ENCODE results near the gene LRRK2.

The LRRK2 gene

GRCh38 chr12:40312196-40312595, 87.4 kb downstream of the LRRK2 start:
- DNase-seq (ENCODE audit: low spot score), result no peak
- Histone ChIP-seq H3K27ac (no peak overlapping the region), H3K4me3 (no peak overlapping the region)
- TF ChIP-seq CTCF (IDR thresholded peaks at IDR 0.05), result no peak

- no peak overlapping the region for H3K27ac ChIP-seq
- TF ChIP-seq CTCF (IDR thresholded peaks at IDR 0.05), result peak; percentile 21
- DNase-seq (ENCODE audit: low spot score), result no peak
Measured at GRCh38 chr12:40312982-40313576, 88.3 kb downstream of the LRRK2 start.

GRCh38 chr12:40313928-40314327, 89.1 kb downstream of the LRRK2 start:
- no peak for DNase-seq (ENCODE audit: low spot score)
- Histone ChIP-seq H3K4me3 (no peak overlapping the region), H3K27ac (no peak overlapping the region)
- no peak for TF ChIP-seq CTCF (IDR thresholded peaks at IDR 0.05)

More at GRCh38 chr12:40312982-40313576, 88.3 kb downstream of the LRRK2 start:
- no peak overlapping the region for H3K4me3 ChIP-seq

- no peak overlapping the region for H3K4me3 ChIP-seq
- TF ChIP-seq CTCF (IDR thresholded peaks at IDR 0.05), result no peak
Measured at GRCh38 chr12:40314927-40315326, 90.1 kb downstream of the LRRK2 start.

GRCh38 chr12:40315375-40315774, 90.6 kb downstream of the LRRK2 start:
- no peak for TF ChIP-seq CTCF (IDR thresholded peaks at IDR 0.05)
- Histone ChIP-seq H3K4me3 (no peak overlapping the region), H3K27ac (no peak overlapping the region)
- no peak for DNase-seq (ENCODE audit: low spot score)

More at GRCh38 chr12:40314927-40315326, 90.1 kb downstream of the LRRK2 start:
- DNase-seq (ENCODE audit: low spot score), result no peak
- H3K27ac ChIP-seq, result no peak overlapping the region

GRCh38 chr12:40324261-40324660, 99.5 kb downstream of the LRRK2 start:
- no peak overlapping the region for H3K27ac ChIP-seq
- no peak for TF ChIP-seq CTCF (IDR thresholded peaks at IDR 0.05)
- no peak for DNase-seq (ENCODE audit: low spot score)

GRCh38 chr12:40325349-40325960, 100.7 kb downstream of the LRRK2 start:
- no peak for TF ChIP-seq CTCF (IDR thresholded peaks at IDR 0.05)
- no peak for DNase-seq (ENCODE audit: low spot score)

More at GRCh38 chr12:40324261-40324660, 99.5 kb downstream of the LRRK2 start:
- no peak overlapping the region for H3K4me3 ChIP-seq

More at GRCh38 chr12:40325349-40325960, 100.7 kb downstream of the LRRK2 start:
- Histone ChIP-seq H3K4me3 (no peak overlapping the region), H3K27ac (no peak overlapping the region)

All from coronary artery (tissue), 2 donors.